ENCODE data around the gene F13A1.

DNA sequence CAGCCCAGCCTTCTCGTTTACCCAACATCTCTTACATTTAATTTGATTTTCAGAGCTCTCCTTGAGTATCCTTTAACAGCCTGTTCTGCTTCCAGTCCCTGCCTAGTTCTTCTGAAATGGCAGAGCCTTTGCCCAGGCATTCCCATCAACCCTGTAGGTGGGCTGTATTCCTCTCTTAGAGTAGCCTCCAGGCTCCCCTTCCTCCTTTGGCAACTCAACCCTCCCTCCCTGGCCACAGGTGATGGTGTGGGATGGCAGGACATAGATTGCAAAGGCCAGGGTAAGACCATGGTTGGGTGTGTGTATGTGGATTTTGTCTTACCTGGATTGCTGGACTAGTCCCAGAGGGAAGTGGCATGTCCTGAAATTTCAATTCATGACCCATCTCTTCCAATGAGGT lies 125.4 kb downstream of the F13A1 start:
- TF ChIP-seq POLR2AphosphoS5 (IDR thresholded peaks at IDR 0.05; ENCODE audit: borderline replicate concordance, low read depth, low read length), result no peak
- TF ChIP-seq EZH2 (IDR thresholded peaks at IDR 0.05), result no peak
